Superior temporal gyrus (tissue), 1 donor: Measurements from ENCODE around the gene WFS1.
A peak's percentile ranks its signal among the peaks of the same experiment; 100 is the strongest.

Experiments
- DNase-seq: peaks from one replicate; pipeline ENCODE4 v3.0.0-alpha.2; 2016; ENCODE audit errors: extremely low spot score

WFS1 gene

DNA sequence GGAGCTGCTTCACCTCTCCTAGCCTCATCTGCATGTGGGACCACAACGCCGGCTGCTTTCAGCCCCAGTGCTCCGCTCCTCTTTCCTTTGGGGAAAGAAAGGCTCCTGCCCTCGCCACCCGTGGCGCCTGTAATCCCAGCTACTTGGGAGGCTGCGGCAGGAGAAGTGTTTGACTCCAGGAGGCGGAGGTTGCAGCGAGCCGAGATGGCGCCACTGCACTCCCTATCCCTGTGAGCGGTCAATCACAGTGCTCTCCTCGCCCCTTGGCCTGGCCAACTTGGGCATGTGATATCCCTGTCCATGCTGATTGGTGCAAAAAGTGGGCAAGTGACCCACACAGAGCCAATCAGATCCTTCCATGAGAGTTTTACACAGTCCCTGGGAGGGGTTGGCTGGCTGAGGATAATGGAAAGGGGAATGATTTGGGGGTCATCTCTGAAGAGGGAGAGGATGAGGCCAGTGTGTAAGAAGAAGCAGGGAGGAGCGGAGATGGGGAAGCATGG is 56.2 kb downstream of the WFS1 start:
- DNase-seq: no peak

DNA sequence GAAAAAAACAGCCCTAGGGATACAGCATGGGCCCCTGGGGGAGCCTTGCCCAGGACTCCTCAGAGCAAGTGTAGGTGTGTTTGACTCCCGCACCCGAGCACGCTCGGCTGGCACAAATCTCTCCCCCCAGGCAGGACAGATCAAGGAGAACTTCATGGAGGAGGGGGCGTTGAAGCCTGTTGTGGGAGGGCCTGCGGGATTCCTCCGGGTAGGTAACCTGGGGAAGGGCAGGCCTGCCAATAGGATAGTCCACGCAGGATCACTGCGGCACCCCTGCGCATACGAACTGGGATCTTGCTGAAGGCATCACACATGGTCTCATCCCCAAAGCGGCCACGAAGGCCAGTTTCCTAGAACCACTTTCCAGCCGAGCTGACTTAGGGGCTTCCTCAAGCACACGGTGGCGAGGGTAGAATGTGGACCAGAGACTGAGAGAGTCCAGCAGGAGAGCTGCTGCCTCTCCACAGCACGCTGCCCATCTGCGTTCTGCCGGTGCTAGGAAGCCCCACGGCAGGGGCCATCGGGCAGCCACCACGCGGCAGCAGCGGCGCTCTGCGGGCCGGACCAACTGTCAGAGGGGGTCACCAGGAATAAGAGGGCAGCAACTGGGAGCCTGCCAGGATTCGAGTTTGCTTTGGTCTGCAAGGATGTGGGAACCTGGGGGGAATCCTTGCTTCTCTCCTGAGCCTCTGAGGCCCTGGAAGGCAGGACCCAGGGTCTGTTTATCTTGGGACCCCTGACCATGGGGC is 56.8 kb downstream of the WFS1 start:
- no peak for DNase-seq

DNA sequence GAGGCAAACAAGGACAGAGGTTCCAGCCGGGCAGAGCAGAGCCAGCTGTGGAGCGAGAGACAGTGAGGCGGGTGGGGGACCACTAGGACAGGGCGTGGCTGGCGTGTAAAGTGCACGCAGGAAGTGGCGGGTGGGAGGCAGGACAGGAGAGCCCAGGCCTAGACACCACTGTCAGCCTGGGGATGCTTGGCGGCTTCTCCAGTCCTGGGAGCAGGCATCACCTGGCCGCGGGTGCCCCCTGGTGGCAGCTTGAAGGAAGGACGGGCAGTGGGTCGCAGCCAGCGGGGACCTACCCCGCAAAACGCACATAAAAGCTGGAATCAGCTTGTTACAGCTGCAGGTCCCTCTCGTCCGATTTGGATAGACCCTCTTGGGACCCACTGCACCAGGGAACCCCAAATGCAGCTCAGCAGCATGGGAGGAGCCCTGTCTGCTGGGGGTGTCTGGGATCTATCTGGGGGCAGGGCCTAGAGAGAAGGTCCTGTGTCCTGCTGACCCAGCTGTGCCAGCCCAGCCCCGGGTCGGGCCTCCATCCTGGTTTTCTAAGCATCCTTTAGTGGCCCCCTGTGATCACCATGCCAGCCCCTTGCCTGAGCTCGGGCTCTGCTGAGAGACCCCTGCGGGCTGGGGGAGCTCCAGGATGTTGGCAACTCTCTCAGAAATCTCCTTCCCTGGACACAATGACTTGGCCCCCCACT is 57.7 kb downstream of the WFS1 start:
- peak; percentile 87 for DNase-seq

DNA sequence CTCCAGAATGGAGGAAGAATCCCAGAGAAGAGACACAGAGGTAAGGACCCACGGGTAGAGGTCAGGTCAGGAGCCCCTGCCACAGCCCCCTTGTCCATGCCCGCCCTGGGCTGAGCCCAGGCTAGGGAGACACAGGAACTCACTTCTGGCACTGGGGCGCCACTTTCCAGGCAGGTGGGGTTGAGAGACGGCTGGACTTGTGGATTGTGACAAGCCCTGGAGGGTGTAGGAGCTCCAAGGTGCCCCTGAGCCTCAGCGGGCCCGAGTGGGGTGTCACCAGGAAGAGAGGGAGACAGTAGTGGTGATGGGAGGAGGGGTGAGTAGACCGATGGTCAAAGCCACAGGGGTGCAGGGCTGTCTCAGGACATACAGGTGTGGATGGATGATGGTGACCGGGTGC is 58.9 kb downstream of the WFS1 start:
- DNase-seq: no peak

DNA sequence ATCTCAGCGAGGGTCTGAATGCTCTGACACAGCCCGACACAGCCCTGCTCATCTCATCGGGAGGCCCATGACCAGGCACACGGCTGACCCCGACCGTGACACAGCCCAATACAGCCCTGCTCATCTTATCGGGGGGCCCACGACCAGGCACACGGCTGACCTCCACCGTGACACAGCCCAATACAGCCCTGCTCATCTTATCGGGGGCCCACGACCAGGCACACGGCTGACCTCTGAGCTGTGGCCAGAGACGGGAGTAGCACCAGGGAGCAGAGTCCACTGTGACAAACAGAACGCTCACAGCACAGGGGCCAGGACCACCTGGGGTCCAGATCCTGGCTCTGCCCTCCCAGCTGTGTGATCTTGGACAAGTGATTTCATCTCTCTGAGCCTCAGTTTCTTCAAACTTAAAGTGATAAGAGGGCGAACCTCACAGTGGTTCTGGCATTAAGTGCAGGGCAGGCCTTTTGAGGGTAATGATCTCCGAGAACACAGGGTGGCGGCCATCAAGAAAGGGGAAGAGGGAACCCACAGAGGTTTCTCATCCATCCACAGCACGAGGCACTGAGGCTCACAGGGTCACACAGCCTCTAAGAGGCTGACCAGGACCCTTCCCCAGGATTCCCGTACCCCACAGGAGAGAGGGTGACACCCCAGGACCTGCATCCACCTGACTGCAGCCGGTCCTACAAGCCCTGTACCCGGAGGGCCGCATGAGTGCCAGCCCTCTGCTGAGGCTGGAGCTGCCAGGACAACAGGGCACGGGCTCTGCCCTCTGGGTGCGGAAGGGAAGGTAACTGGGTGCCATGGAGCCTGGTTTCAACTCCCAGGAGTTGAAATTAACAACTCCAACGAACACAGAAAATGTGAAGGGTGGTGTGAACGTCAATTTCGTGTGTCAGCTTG is 60.1 kb downstream of the WFS1 start:
- DNase-seq: no peak

DNA sequence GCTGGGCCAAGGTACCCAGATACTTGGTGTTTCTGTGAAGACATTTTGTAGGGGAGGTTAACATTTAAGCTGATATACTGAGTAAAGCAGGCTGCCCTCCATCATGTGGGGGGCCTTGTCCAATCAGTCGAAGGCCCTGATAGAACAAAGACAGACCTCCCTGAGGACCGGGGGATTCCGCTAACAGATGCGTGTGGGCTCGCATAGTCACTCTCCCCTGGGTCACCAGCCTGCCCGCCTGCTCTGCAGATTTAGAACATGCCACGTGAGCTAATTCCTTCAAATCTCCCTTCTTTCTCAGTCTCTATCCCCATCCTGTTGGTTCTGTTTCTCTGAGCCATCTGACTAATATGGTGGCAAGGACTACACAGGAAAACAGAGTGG is 60.7 kb downstream of the WFS1 start:
- no peak for DNase-seq

DNA sequence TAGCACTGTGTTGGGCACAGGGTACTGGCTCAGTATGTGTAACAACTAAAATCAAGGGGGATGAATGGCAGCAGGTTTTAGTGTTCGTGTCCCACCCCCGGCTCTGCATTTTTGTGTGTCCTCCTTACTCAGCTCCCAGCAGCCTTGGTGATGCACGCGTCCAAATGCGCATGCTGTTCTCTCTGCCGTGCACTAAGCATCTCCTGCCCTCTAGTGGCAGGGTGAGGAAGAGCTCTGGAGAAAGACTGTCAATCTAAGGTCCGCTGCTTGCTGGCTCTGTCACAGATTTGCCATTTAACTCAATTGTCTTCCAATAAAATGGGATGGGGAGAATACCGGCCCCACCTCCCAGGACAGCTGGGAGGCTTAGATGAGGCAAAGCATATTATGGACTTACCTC is 61.4 kb downstream of the WFS1 start:
- DNase-seq: no peak

DNA sequence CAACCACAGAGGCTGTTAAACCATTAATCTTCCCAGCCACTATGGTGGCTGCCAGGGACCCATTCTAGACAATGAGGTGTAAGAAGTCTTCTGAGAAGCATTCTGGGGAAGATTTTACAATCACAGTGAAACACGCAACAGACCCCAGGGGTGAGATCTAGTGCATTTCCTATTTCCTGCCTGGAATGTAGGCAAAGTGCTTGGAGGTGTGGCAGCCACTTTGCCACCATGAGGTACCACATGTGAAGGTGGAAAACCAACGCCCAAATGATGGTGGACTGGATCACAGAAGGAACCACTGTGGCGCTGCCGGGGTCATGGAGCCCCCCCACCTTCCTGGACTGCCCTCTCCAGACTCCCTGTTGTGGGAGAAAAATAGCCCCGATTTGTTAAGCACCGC is 61.8 kb downstream of the WFS1 start:
- no peak for DNase-seq

DNA sequence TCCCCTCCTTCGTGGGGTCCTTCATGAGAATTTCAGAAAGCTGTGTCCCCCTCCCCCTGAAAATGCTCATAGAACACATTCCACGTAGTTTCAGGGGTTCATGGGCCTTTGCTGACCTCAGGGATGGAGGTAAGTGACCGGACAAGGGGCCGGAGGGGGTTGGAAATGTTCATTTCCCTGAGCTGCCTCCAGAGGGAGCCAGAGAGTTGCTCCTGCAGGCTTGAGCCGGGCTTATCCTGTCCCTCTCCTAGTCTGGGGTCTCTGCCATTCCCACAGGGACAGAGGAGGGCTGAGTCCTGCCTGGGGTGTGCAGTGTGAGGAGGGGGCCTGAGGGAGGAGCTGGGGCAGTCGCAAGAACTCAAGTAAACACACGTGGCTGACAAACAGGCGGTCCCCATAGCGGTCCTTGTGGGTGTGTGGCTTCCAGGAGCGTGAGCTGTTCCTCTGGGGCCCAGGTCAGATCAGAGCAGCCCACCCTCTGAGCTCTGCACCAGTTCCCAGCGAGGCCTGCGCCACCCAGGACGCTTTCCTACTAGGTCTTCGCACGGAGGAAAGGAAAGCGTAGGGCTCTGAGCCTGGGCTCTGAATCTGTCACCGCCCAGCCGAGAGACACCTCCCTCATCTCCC is 62.5 kb downstream of the WFS1 start:
- peak; percentile 56 for DNase-seq

DNA sequence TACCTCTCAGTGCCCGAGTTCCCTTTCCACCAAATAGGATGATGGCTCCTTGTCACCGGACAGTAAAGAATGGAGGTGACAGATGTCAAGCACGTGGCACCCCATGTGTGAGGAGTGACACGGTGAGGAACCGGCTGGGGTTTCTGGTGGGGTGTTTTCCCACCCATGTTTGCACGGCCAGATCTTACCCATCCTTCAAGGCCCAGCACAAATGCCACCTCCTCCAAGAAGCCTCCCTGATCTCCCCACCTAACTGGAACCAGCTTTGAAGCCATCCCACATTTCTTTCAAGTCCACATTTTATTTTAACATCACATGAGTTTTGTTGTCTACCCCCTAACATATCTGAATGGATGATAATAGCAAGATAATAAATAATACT is 63.0 kb downstream of the WFS1 start:
- DNase-seq: no peak

DNA sequence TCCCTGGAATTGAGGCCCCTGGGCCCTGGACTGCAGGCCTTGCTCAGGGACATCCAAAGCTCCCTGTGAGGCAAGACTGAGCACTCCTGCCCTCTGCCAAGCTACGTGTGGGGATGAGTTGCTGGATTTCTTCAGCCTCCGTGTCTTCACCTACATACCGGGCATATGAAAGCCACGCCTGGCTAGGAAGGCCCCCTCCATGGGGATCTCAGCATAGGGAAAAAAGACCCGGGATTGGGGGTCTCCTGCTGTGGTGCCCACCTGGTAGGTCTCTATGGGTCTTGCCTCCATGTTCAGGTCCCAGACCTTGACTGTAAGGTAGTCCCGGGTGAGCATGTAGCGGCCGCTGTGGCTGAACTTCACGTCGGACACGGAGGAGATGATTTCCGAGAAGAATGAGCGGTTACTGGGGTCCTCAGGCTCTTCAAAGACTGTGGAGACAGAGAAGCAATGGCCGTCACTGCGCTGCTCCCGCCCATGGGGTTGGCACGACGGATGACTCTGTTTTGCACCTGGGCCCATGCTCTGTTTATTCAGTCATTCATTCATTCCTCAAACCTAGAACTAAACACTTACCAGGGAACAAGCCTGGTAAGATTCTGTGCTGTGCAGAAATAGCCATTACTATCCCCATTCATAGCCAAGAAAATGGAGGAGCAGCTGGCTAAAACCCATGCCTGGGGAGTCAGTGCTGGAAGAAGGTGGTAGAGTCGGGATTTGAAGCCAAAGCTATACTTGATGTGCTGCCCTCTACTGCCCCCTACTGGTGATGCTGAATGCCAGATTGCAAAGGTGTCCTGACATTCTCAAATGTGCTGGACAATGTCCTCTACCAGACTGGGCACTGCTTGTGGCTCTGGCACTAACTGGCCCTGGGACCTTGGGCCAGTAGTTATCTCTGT is 63.9 kb downstream of the WFS1 start:
- DNase-seq: no peak

DNA sequence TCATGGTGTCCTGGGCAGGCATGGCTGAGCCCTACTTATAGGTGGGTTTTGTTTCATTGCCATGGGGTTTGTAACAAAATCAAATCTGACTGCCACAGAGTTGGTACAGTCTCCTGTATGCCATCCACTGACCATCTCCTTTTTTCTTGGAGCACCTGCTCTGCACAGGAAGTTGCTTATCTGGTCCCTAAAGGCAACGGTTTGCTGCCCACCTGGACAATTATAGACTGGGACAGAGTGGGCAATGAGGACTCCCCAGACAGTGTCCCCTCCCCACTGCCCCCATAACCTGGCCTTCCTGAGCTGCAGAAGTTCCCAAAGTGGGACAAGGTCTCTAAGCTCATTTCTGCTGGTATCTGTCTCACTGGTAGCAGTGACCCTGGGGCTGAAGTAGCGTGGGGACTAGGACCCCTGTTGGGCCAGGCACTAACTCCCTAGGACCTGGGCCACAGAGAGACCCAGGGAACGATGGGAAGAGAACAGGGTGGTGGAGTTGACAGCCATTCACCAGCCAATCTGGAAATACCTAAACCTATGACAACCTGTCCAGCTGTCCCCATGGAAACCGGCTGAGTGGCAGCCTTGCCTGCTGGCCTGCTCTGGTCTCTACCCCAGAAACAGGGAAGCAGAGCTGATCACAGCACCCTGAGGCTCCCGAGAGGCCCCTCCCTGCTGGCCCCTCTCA is 64.7 kb downstream of the WFS1 start:
- DNase-seq: no peak

DNA sequence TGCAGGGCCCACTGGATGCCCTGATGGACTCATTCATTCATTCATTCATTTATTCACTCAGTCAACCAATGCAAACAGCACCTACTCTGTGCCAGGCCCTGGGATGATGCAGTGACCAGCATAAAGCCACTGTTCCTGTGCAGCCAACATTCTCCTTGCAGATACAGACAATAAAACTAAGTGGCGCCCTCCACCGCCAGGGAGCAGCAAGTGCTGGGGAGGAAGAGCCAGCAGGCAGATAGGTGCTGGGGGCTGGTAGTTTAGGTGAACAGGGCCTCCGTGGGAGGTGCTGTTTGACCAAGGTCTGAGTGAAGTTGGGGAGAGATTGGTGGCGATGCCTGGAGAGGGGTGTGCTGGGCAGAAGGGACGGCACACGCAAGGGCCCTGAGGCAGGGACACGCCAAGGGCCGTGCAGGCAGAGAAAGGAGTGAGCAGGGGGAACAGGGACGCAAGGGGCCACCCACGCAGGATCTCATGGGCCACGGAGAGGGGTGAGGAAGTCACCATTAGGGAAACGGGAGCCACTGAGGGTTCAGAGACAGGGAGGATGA is 65.5 kb downstream of the WFS1 start:
- no peak for DNase-seq

DNA sequence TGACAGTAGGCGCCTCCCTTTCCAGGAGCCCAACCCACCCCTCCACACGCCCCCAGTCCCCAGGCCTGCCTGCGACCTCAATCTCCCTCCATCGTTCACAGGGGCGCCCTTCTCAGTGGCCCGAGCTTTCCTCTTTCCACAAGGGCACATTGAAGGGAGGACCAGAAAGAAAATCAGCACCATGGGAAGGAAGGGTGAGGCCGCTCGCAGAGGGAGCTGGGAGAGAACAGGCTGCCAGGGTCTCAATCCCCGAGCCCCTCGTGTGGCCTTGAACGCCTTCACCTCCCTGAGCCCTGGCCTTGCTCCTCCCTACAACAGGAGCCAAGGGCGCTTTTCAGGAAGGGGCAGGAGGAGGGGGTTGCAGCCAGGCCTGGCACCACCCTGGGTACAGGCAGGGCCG is 66.5 kb downstream of the WFS1 start:
- no peak for DNase-seq

DNA sequence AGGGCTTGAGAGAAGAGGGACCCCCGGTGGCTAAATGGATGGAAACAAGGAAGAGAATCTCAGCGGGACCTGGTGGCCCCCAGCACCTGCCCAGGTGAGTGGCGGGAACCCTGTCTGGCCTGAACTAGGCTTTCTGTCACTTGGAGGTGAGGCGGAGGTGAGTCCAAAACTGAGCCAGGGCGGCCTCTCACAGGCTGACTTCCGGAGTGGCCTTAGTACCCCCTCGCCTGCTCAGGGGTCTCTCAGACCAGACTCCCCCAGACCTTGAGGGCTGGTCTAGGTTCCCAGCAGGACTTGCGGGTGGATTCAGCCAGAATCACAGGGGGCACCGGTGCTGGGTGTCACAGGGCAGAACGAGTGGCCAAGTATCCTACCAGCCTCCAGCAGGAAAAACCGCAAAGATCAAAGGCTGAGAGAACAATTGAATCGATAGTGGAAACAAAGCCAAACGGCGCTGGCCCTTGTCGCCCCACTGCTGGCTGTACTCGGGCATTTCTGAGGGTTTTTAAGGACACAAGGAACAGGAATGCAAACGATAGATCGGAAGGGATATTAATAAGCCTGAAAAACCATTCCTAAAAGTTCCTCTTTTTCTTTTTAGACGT is 67.8 kb downstream of the WFS1 start:
- no peak for DNase-seq

DNA sequence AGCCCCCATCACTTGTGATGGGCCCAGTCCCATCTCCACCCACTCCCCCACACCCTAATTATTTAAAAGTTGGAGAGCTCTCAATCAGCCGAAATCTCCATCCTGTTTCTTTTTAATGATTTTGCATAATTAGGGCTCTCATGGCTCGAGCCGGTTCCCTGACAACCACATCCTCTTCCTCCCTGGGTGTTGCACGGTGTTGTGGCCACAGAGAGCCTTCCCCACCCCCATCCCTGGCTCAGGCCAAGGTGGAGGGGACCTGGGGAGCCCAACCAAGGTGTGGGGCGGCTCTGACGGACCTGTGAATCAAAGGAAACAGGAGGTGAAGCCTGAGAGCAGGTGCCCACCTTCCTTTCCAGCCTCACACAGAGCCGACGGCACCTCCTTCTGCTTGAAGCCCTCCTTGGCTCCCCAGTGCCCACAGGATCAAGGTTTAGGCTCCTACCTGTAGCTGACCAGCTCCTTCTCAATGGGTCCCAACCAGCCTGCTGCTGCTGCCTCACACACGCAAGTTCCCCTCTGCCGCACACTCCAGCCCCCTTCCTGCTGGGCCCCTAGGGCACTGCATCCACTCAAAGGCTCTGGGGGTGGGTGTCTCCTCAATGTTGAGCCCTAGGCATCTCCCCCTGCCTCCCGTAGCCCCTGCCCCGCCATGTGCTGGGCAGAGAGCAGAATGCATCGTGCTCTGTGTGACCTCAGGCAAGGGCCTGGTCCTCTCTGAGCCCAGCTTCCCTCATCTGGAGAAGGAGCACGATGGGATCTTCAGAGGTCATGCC is 68.7 kb downstream of the WFS1 start:
- no peak for DNase-seq

DNA sequence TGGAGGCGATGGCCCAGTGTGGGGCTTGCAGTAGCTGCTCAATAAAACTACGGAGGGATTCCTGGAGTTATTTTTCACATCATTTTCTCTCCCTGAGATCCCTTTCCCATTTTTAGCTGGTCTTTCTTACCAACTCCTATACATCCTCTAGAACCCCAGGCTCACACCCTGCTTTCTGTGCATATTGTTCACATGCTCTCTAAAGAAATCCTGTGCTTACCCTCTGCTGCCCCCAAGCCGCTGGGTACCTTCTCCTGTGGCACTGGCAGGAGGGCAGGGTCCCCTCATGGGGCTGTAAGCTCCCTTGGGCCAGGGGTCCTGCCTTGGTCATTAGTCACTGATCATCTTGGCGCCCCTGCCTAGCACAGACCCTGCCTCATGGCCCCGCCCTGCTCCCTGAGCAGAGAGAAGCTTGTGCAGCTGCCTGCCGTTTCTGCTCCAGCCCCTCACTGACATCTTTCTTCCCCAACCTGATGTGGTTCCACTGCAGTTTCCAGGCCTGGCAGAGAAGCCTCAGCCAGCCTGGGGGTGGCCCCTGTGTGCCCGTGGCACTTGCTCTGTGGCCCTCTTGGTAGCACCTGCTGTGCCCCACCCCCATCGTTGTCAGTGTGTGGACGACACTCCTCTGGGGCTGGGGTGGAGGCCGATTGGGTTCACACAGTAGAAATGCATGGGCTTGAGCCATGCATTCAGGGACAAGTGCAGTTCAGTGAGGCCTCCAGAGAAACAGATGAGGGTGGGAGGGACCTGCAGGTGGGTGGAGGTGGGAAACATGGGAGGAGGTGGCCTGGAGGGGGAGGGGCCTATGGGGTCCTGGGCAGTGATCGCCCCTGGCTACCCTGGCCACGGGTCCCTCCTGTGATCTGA is 69.5 kb downstream of the WFS1 start:
- no peak for DNase-seq
